Sigmoid colon (tissue), 7 donors: ENCODE results near the gene CCDC102A. TPM values are rescaled to one million over a fixed set of nuclear protein-coding genes. Genes with fewer than 3 reads are reported as not detected.
A peak's percentile ranks its signal among the peaks of the same experiment; 100 is the strongest.

ENCODE experiments used
- DNase-seq: peaks from one replicate; pipeline ENCODE4 v3.0.0-alpha.2; 2019
- H3K27ac ChIP-seq, 4 donors: fragments of 200-600 bp; sonication (generic); one replicate each; pipeline ENCODE4 v1.5.1; 2016 to 2019; ENCODE audit warnings: mild to moderate bottlenecking in 1 of 4
- H3K27me3 ChIP-seq, 3 donors: fragments of 200-600 bp; sonication (generic); one replicate each; pipeline ENCODE4 v1.5.1; 2019; ENCODE audit warnings: mild to moderate bottlenecking in 1 of 3
- H3K36me3 ChIP-seq, 4 donors: fragments of 200-600 bp; sonication (generic); one replicate each; pipeline ENCODE4 v1.5.1; 2016 to 2019
- H3K4me1 ChIP-seq, 4 donors: fragments of 200-600 bp; sonication (generic); one replicate each; pipeline ENCODE4 v1.5.1; 2017 to 2019
- H3K4me3 ChIP-seq, 4 donors: fragments of 200-600 bp; sonication (generic); one replicate each; pipeline ENCODE4 v1.5.1; 2017 to 2019; ENCODE audit warnings: mild to moderate bottlenecking in 2 of 4, moderate library complexity in 1 of 4
- H3K9me3 ChIP-seq, 4 donors: fragments of 200-600 bp in 3 of 4; sonication (generic) in 3 of 4; one replicate each; pipeline versions ENCODE4 v1.5.1 to v1.6.1; 2013 to 2019
- CTCF ChIP-seq, 4 experiments: fragments of 450-650 bp in 3 of 4; fragments of 200-600 bp in 1 of 4; IDR thresholded peaks; one replicate each; pipeline ENCODE4 v1.5.1; 2016 to 2019; ENCODE audit warnings: antibody characterized with exemption in 4 of 4, mild to moderate bottlenecking in 3 of 4, moderate library complexity in 2 of 4
- EP300 ChIP-seq, 4 donors: sonication (generic); formaldehyde crosslinking; IDR thresholded peaks; one replicate each; pipeline ENCODE4 v1.6.1; 2017; ENCODE audit warnings: antibody characterized with exemption in 4 of 4
- POLR2A ChIP-seq, 2 donors: fragments of 450-650 bp; IDR thresholded peaks; one replicate each; pipeline ENCODE4 v1.6.1; 2016; ENCODE audit warnings: antibody characterized with exemption in 2 of 2, mild to moderate bottlenecking in 2 of 2, moderate library complexity in 2 of 2
- POLR2AphosphoS5 ChIP-seq, 4 donors: sonication (generic); formaldehyde crosslinking; IDR thresholded peaks; one replicate each; pipeline ENCODE4 v1.6.1; 2017; ENCODE audit warnings: antibody characterized with exemption in 4 of 4
- WGBS, 2 donors: extraction: QIAGEN DNeasy Blood & Tissue Kit; methylation state at CpG; one replicate each; pipeline ENCODE4 v1.1.7; 2013; 5-methylcytosine and 5-hydroxymethylcytosine counted together
- intact Hi-C: fragments of 100-400 bp; cut with DNase I; formaldehyde crosslinking; loops from one replicate; pipeline ENCODE4 v1.15.1; 2023
- polyA plus RNA-seq, 3 donors: library from polyadenylated mRNA; stranded (reverse); fragments of 200-250 nt; gene quantifications; one replicate each; pipeline ENCODE4 v1.2.3, GENCODE V29; 2013
- total RNA-seq, 4 donors: library from RNA; depleted of rRNA; stranded (reverse); fragments of >200 nt; gene quantifications; one replicate each; pipeline ENCODE4 v1.1.0, GENCODE V29; 2016
- donor health status: healthy with polysubstance abuse.
- donor health status: Bipolar disorder and iron deficiency.
- donor health status: healthy.

The CCDC102A gene
- total and polyA plus RNA-seq, 7 donors = 1.6 to 46.8 (median 17.8) TPM

- no peak for DNase-seq
- H3K27me3 ChIP-seq = no peaks in the 10 kb centered on the region
- peaks cover 38 to 86% (median 54%) of the 10 kb centered on the region in 4 donors for H3K36me3 ChIP-seq
- WGBS, 2 donors = 93 to 100% methylated on average over 1 of the region's 1 CpG
- H3K27ac ChIP-seq = peak overlapping the region in 2 of 4 donors; percentile 4 to 17
- H3K4me3 ChIP-seq = no peak overlapping the region
- H3K9me3 ChIP-seq = no peaks in the 10 kb centered on the region
- H3K4me1 ChIP-seq = peaks cover 0 to 11% (median 10%) of the 10 kb centered on the region in 4 donors
- TF ChIP-seq CTCF (IDR thresholded peaks at IDR 0.05) (no peak), EP300 (IDR thresholded peaks at IDR 0.05) (no peak), POLR2AphosphoS5 (IDR thresholded peaks at IDR 0.05) (no peak), POLR2A (IDR thresholded peaks at IDR 0.05) (no peak)
- intact Hi-C loops = no loop called here
Observed at GRCh38 chr16:57471209-57471608, 65.2 kb downstream of the CCDC102A start.

DNA sequence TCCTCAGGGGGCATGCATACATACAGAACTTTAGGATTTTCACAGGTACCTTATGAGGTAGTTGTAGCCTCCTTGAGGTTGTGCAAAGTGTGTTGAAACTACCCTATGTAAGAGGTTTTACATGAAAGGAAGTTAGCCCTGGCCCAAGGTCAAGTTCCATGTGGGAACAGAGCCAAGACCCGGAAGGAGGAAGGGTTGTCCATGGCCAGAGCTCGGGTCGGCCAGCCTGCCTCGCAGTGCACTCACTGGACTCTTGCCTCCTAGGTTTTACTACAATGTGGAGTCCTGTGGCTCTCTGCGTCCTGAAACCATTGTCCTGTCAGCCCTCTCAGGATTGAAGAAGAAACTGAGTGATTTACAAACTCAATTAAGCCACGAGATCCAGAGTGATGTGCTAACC, 65.7 kb downstream of the CCDC102A start:
- peak overlapping the region in 2 of 4 donors; percentile 4 to 17 for H3K27ac ChIP-seq
- no peaks in the 10 kb centered on the region for H3K27me3 ChIP-seq
- intact Hi-C loops = no loop called here
- WGBS, 2 donors = 14 to 50% methylated on average over 6 of the region's 6 CpGs
- DNase-seq = no peak
- no peak overlapping the region for H3K4me3 ChIP-seq
- peaks cover 0 to 10% (median 7%) of the 10 kb centered on the region in 4 donors for H3K4me1 ChIP-seq
- no peaks in the 10 kb centered on the region for H3K9me3 ChIP-seq
- TF ChIP-seq EP300 (IDR thresholded peaks at IDR 0.05) (no peak), CTCF (IDR thresholded peaks at IDR 0.05) (no peak), POLR2A (IDR thresholded peaks at IDR 0.05) (no peak), POLR2AphosphoS5 (IDR thresholded peaks at IDR 0.05) (no peak)
- H3K36me3 ChIP-seq = peaks cover 41 to 91% (median 59%) of the 10 kb centered on the region in 4 donors

- H3K4me3 ChIP-seq = no peak overlapping the region
- peaks cover 43 to 96% (median 59%) of the 10 kb centered on the region in 4 donors for H3K36me3 ChIP-seq
- peaks cover 0 to 12% (median 9%) of the 10 kb centered on the region in 4 donors for H3K4me1 ChIP-seq
- H3K9me3 ChIP-seq = no peaks in the 10 kb centered on the region
- intact Hi-C loops = loop anchor here (10.0 kb wide), 1 partner anchor 1165 kb away; no protein-coding TSS in a partner anchor
- TF ChIP-seq CTCF (IDR thresholded peaks at IDR 0.05) (no peak), EP300 (IDR thresholded peaks at IDR 0.05) (no peak), POLR2A (IDR thresholded peaks at IDR 0.05) (no peak), POLR2AphosphoS5 (IDR thresholded peaks at IDR 0.05) (no peak)
- WGBS, 2 donors = 82 to 85% methylated on average over 9 of the region's 9 CpGs
- H3K27me3 ChIP-seq = no peaks in the 10 kb centered on the region
- no peak overlapping the region for H3K27ac ChIP-seq
- DNase-seq = no peak
Observed at GRCh38 chr16:57469917-57470470, 66.4 kb downstream of the CCDC102A start.

DNA sequence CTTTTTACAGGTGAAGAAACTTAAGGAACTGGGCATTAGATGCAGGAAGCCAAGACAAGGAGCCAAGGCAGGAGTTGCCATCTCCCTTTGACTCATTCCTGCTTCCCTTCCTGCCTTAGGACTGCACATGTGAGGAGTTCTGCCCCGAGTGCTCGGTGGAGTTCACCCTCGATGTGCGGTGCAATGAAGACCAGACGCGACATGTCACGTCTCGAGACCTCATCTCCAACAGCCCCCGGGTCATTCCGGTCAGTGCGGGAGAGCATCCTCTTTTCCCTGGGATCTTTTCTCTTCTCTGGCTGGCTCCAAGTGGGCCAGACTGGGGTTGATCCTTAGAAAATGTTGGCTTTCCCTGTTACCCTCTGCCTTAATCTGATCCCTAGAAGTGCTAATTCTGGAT, 67.3 kb downstream of the CCDC102A start:
- Histone ChIP-seq H3K9me3 (no peaks in the 10 kb centered on the region), H3K27ac (no peak overlapping the region), H3K36me3 (peaks cover 43 to 98% (median 59%) of the 10 kb centered on the region in 4 donors), H3K4me1 (peaks cover 0 to 21% (median 18%) of the 10 kb centered on the region in 4 donors), H3K27me3 (no peaks in the 10 kb centered on the region), H3K4me3 (no peak overlapping the region)
- DNase-seq = peak; percentile 33
- WGBS, 2 donors = 91 to 94% methylated on average over 11 of the region's 11 CpGs
- TF ChIP-seq CTCF (IDR thresholded peaks at IDR 0.05) (no peak), EP300 (IDR thresholded peaks at IDR 0.05) (no peak), POLR2A (IDR thresholded peaks at IDR 0.05) (no peak), POLR2AphosphoS5 (IDR thresholded peaks at IDR 0.05) (no peak)
- intact Hi-C loops = loop anchor here (10.0 kb wide), 1 partner anchor 1166 kb away; no protein-coding TSS in a partner anchor
